A549 (cell line): ENCODE measurements around the gene CEACAM16.

Source experiments
- CEBPB ChIP-seq, 2 experiments: fragments of >200 bp in 1 of 2; sonication (Bioruptor Twin) in 1 of 2; formaldehyde crosslinking in 1 of 2; IDR thresholded peaks; 2 replicates each; pipeline ENCODE4 v1.6.1; 2012 to 2016
- CHD4 ChIP-seq: fragments of 200-600 bp; sonication (generic); IDR thresholded peaks from 2 replicates; pipeline ENCODE4 v1.6.1; 2016; ENCODE audit warnings: antibody characterized with exemption, mild to moderate bottlenecking, borderline replicate concordance
- EP300 ChIP-seq, 2 experiments: fragments of >200 bp; sonication (Bioruptor Twin); formaldehyde crosslinking; IDR thresholded peaks; 2 replicates in 1 of 2; 3 replicates in 1 of 2; pipeline ENCODE4 v1.6.1; 2016 to 2017
- FOSL2 ChIP-seq, 2 experiments: fragments of 450-650 bp in 1 of 2; fragments of >200 bp in 1 of 2; sonication (Bioruptor Twin) in 1 of 2; formaldehyde crosslinking; IDR thresholded peaks; 2 replicates each; pipeline versions ENCODE4 v1.5.0 to v1.6.1; 2016 to 2020; ENCODE audit warnings: mild to moderate bottlenecking in 1 of 2, moderate library complexity in 1 of 2
- HEYL ChIP-seq: fragments of 250-450 bp; sonication (Bioruptor Pico); IDR thresholded peaks from 2 replicates; pipeline ENCODE4 v1.8.0; 2021; ENCODE audit warnings: mild to moderate bottlenecking, moderate library complexity
- MAX ChIP-seq: IDR thresholded peaks from 2 replicates; pipeline ENCODE4 v1.6.1; 2012
- MAZ ChIP-seq: fragments of 150-350 bp; IDR thresholded peaks from 2 replicates; pipeline ENCODE4 v1.6.1; 2014; ENCODE audit warnings: antibody characterized with exemption, low read depth, low read length, borderline replicate concordance
- POLR2A ChIP-seq: IDR thresholded peaks from 2 replicates; pipeline ENCODE4 v1.6.1; 2012; ENCODE audit warnings: mild to moderate bottlenecking, low read length
- RAD21 ChIP-seq, 2 experiments: fragments of >200 bp in 1 of 2; sonication (Bioruptor Twin) in 1 of 2; formaldehyde crosslinking in 1 of 2; IDR thresholded peaks in 1 of 2; conservative IDR thresholded peaks in 1 of 2; 2 replicates in 1 of 2; 3 replicates in 1 of 2; pipeline ENCODE4 v1.6.1; 2012 to 2018; ENCODE audit warnings: inconsistent platforms in 1 of 2
- RFX5 ChIP-seq: fragments of 450-650 bp; IDR thresholded peaks from 2 replicates; pipeline ENCODE4 v1.7.1; 2014; ENCODE audit warnings: antibody characterized with exemption, mild to moderate bottlenecking, moderate library complexity
- ZFP36 ChIP-seq: fragments of 450-650 bp; IDR thresholded peaks from 2 replicates; pipeline ENCODE4 v1.6.1; 2014; ENCODE audit warnings: borderline replicate concordance; ENCODE audit not compliant: partially characterized antibody
- ZSCAN20 ChIP-seq: fragments of 250-450 bp; sonication (Bioruptor Pico); IDR thresholded peaks from 2 replicates; pipeline ENCODE4 v1.8.0; 2022; ENCODE audit warnings: mild to moderate bottlenecking, moderate library complexity
- TF ChIP-seq, protein P1 (sequence below): fragments of >200 bp; sonication (Bioruptor Twin); formaldehyde crosslinking; IDR thresholded peaks from 3 replicates; pipeline ENCODE4 v1.5.1; 2016

GRCh38 chr19:44753626-44753931 is 54.6 kb downstream of the CEACAM16 start:
- TF ChIP-seq, protein P1, sequence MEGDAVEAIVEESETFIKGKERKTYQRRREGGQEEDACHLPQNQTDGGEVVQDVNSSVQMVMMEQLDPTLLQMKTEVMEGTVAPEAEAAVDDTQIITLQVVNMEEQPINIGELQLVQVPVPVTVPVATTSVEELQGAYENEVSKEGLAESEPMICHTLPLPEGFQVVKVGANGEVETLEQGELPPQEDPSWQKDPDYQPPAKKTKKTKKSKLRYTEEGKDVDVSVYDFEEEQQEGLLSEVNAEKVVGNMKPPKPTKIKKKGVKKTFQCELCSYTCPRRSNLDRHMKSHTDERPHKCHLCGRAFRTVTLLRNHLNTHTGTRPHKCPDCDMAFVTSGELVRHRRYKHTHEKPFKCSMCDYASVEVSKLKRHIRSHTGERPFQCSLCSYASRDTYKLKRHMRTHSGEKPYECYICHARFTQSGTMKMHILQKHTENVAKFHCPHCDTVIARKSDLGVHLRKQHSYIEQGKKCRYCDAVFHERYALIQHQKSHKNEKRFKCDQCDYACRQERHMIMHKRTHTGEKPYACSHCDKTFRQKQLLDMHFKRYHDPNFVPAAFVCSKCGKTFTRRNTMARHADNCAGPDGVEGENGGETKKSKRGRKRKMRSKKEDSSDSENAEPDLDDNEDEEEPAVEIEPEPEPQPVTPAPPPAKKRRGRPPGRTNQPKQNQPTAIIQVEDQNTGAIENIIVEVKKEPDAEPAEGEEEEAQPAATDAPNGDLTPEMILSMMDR = no peak
- TF ChIP-seq POLR2A (no peak), MAX (no peak), EP300 (IDR thresholded peaks at IDR 0.05) (peak in 1 of 2 experiments; percentile 2; a peak in 1 of 5 replicates), HEYL (CRISPR knock-in tag) (no peak), ZFP36 (no peak), MAZ (no peak), RFX5 (no peak), FOSL2 (IDR thresholded peaks at IDR 0.05) (no peak), FOSL2 (CRISPR knock-in tag; IDR thresholded peaks at IDR 0.05) (no peak), RAD21 (conservative IDR thresholded peaks at IDR 0.05 in 1 of 2, IDR thresholded peaks at IDR 0.05 in 1 of 2) (no peak; a peak in 1 of 5 replicates), ZSCAN20 (no peak), CEBPB (IDR thresholded peaks at IDR 0.05) (no peak), CHD4 (no peak)
